ENCODE data around the gene GRIA4.
"Not testable (repeated sequence)": the region's sequence is repeated elsewhere in the genome, so short reads cannot be mapped to it uniquely, and the experiment has no call there.

Gene GRIA4

GRCh38 chr11:105763594-105763993, 153.7 kb downstream of the GRIA4 start:
- DNase-seq (ENCODE audit: low spot score): no peak
- TF ChIP-seq, protein P1, sequence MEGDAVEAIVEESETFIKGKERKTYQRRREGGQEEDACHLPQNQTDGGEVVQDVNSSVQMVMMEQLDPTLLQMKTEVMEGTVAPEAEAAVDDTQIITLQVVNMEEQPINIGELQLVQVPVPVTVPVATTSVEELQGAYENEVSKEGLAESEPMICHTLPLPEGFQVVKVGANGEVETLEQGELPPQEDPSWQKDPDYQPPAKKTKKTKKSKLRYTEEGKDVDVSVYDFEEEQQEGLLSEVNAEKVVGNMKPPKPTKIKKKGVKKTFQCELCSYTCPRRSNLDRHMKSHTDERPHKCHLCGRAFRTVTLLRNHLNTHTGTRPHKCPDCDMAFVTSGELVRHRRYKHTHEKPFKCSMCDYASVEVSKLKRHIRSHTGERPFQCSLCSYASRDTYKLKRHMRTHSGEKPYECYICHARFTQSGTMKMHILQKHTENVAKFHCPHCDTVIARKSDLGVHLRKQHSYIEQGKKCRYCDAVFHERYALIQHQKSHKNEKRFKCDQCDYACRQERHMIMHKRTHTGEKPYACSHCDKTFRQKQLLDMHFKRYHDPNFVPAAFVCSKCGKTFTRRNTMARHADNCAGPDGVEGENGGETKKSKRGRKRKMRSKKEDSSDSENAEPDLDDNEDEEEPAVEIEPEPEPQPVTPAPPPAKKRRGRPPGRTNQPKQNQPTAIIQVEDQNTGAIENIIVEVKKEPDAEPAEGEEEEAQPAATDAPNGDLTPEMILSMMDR (IDR thresholded peaks at IDR 0.05; ENCODE audit: extremely low read depth, missing control alignments): no peak

DNA sequence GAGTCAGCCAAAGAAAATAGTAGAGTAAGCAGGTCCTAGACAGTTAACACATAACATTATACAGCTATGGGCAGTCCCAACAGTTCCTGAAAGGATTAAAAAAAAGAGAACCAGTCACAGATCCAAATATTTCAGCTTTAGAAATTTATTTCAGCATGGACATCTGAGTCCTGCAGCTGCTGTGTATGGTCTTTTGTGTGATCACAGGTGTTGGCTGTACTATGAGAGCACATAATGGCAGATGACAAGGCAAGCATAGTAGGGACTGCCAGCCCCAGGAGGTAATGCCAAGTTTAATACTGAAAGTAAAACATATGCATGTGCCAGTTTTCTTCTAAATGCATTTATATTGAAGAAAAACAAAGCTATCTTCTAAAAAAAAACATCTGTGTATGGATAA, 158.1 kb downstream of the GRIA4 start:
- TF ChIP-seq, protein P1 (IDR thresholded peaks at IDR 0.05; ENCODE audit: extremely low read depth, missing control alignments): no peak
- no peak for DNase-seq (ENCODE audit: low spot score)

DNA sequence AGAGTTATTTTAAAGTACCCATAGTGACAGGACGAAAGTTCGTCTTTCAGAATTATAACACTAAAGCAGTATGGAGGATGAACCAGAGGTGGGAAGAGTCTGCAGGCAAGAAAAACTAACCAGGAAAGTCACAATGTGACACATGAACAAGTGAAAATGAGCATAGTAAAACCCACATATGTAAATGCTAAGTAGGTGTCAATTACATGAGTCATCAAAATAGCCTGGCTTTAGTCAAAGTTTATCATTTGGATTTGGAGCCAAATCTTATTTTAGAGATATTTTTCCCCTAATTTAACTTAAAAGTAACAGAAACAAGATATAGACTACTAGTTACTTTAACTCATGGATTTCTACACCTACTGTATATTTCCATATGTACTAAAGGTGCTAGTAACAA, 159.8 kb downstream of the GRIA4 start:
- TF ChIP-seq, protein P1 (IDR thresholded peaks at IDR 0.05; ENCODE audit: extremely low read depth, missing control alignments): no peak
- no peak for DNase-seq (ENCODE audit: low spot score)

DNA sequence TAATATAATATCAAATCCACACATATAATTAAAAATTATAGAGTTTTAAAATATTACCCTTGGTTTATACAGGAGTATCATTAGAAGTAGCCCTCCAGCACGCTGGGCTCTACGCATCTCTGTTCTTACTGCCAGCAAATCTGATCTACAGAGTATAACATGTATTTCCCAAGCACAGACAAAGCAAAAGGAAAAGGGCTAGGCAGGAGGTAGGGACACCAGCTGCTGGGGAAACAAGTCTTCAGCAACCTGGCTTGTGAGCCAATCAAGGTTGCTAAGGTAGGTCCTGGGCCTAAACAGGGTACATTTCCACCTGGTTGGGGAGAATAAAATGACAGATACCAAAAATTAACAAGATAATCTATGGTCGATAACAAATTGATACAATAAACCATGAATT, 163.6 kb downstream of the GRIA4 start:
- not testable (repeated sequence) for DNase-seq (ENCODE audit: low spot score)

DNA sequence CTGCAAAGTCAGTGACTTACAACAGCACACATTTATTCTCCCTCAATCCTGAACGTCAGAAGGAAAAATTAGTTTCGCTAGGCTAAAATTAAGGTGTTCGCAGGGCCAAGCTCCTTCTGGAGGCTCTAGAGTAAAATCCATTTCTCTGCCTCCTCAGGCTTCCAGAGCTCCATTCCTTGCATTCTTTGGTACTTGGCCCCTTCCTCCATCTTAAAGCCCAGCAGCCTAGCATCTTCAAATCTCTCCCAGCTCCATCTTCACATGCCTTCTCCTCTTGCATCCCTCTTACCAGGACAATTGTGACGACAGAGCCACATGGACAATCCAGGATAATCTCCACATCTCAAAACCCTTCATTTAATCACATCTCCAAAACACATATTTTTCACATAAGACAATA, 165.0 kb downstream of the GRIA4 start:
- no peak for DNase-seq (ENCODE audit: low spot score)
- TF ChIP-seq, protein P1 (IDR thresholded peaks at IDR 0.05; ENCODE audit: extremely low read depth, missing control alignments): no peak

- TF ChIP-seq, protein P1 (IDR thresholded peaks at IDR 0.05; ENCODE audit: extremely low read depth, missing control alignments): no peak
- DNase-seq (ENCODE audit: low spot score): no peak
These were observed 171.1 kb downstream of the GRIA4 start for GRCh38 chr11:105780781-105781525.

DNA sequence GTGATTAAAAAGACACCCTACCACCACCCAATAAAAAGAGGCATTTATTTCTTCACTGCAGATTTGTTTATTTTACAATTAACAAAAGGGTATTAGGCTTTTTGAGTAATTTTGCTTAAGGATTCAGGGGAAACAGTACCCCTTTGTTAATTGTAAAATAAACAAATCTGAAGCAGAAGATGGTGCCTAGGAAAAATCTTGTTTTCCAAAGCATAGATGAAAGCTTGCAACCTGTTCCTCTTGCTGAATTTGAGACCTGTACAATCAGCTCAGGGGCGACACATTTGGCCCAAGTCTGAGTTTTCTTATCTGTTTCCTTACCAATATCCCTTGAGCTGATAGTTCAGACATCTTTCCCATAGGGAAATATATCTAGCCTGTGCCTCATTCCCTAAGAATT, 171.9 kb downstream of the GRIA4 start:
- no peak for DNase-seq (ENCODE audit: low spot score)
- TF ChIP-seq, protein P1 (IDR thresholded peaks at IDR 0.05; ENCODE audit: extremely low read depth, missing control alignments): no peak

GRCh38 chr11:105783216-105783615, 173.3 kb downstream of the GRIA4 start:
- TF ChIP-seq, protein P1 (IDR thresholded peaks at IDR 0.05; ENCODE audit: extremely low read depth, missing control alignments): no peak
- no peak for DNase-seq (ENCODE audit: low spot score)

- not testable (repeated sequence) for DNase-seq (ENCODE audit: low spot score)
These were observed 176.0 kb downstream of the GRIA4 start for GRCh38 chr11:105785850-105786249.

Data from GM20000 (cell line).